ENCODE results near the gene H6PD. TPM values are rescaled to one million over a fixed set of nuclear protein-coding genes. Genes with fewer than 3 reads are reported as not detected.

Gene H6PD
- total RNA-seq, 1 donor from 2014 or later = 17.7 TPM

- no peak for DNase-seq
- intact Hi-C loops (cut with micrococcal nuclease) = no loop called here
- Mint-ChIP-seq H3K4me1 (peaks cover 2% of the 10 kb centered on the region), H3K4me3 (no peak overlapping the region), H3K36me3 (ENCODE audit: low read depth) (no peaks in the 10 kb centered on the region), H3K27me3 (peaks cover 11% of the 10 kb centered on the region), H3K9me3 (no peaks in the 10 kb centered on the region), H3K27ac (no peak overlapping the region)
Measured at GRCh38 chr1:9224664-9225410, 9.7 kb upstream of the H6PD start.

GRCh38 chr1:9225411-9225785, 9.2 kb upstream of the H6PD start:
- no peak for DNase-seq
- no peak overlapping the region for H3K4me3 Mint-ChIP-seq
- H3K36me3 Mint-ChIP-seq (ENCODE audit: low read depth) = no peaks in the 10 kb centered on the region
- no peak overlapping the region for H3K27ac Mint-ChIP-seq
- no peaks in the 10 kb centered on the region for H3K9me3 Mint-ChIP-seq
- peaks cover 2% of the 10 kb centered on the region for H3K4me1 Mint-ChIP-seq
- intact Hi-C loops (cut with micrococcal nuclease) = no loop called here
- peaks cover 7% of the 10 kb centered on the region for H3K27me3 Mint-ChIP-seq

- no peaks in the 10 kb centered on the region for H3K36me3 Mint-ChIP-seq (ENCODE audit: low read depth)
- no peak for DNase-seq
- peaks cover 8% of the 10 kb centered on the region for H3K4me1 Mint-ChIP-seq
- no peak overlapping the region for H3K27ac Mint-ChIP-seq
- peaks cover 6% of the 10 kb centered on the region for H3K27me3 Mint-ChIP-seq
- intact Hi-C loops (cut with micrococcal nuclease) = no loop called here
- H3K4me3 Mint-ChIP-seq = no peak overlapping the region
- H3K9me3 Mint-ChIP-seq = no peaks in the 10 kb centered on the region
Measured at GRCh38 chr1:9228609-9229008, 6.0 kb upstream of the H6PD start.

- intact Hi-C loops (cut with micrococcal nuclease) = no loop called here
- no peak for DNase-seq
Measured at GRCh38 chr1:9229549-9229948, 5.0 kb upstream of the H6PD start.

GRCh38 chr1:9230869-9231533, 3.6 kb upstream of the H6PD start:
- H3K36me3 Mint-ChIP-seq (ENCODE audit: low read depth) = no peaks in the 10 kb centered on the region
- intact Hi-C loops (cut with micrococcal nuclease) = loop anchor here (5.0 kb wide), 2 partner anchors 34 to 49 kb away; no protein-coding TSS in a partner anchor
- H3K27me3 Mint-ChIP-seq = peaks cover 4% of the 10 kb centered on the region
- no peak overlapping the region for H3K27ac Mint-ChIP-seq
- no peak for DNase-seq
- peaks cover 16% of the 10 kb centered on the region for H3K4me1 Mint-ChIP-seq
- no peaks in the 10 kb centered on the region for H3K9me3 Mint-ChIP-seq
- H3K4me3 Mint-ChIP-seq = no peak overlapping the region

More at GRCh38 chr1:9229549-9229948, 5.0 kb upstream of the H6PD start:
- Mint-ChIP-seq H3K27ac (no peak overlapping the region), H3K4me1 (peaks cover 13% of the 10 kb centered on the region), H3K27me3 (peaks cover 6% of the 10 kb centered on the region), H3K36me3 (ENCODE audit: low read depth) (no peaks in the 10 kb centered on the region), H3K9me3 (no peaks in the 10 kb centered on the region), H3K4me3 (no peak overlapping the region)

GRCh38 chr1:9231648-9232332, 2.8 kb upstream of the H6PD start:
- no peak overlapping the region for H3K4me3 Mint-ChIP-seq
- no peaks in the 10 kb centered on the region for H3K9me3 Mint-ChIP-seq
- peaks cover 19% of the 10 kb centered on the region for H3K4me1 Mint-ChIP-seq
- H3K36me3 Mint-ChIP-seq (ENCODE audit: low read depth) = peaks cover 3% of the 10 kb centered on the region
- intact Hi-C loops (cut with micrococcal nuclease) = loop anchor here (5.0 kb wide), 2 partner anchors 34 to 49 kb away; no protein-coding TSS in a partner anchor
- DNase-seq = no peak
- no peak overlapping the region for H3K27ac Mint-ChIP-seq
- peaks cover 2% of the 10 kb centered on the region for H3K27me3 Mint-ChIP-seq

GRCh38 chr1:9233241-9233941, 1.2 kb upstream of the H6PD start:
- Mint-ChIP-seq H3K4me1 (peaks cover 30% of the 10 kb centered on the region), H3K36me3 (ENCODE audit: low read depth) (peaks cover 13% of the 10 kb centered on the region), H3K9me3 (no peaks in the 10 kb centered on the region), H3K27ac (no peak overlapping the region), H3K27me3 (no peaks in the 10 kb centered on the region), H3K4me3 (peak overlapping the region; percentile 37)
- intact Hi-C loops (cut with micrococcal nuclease) = loop anchor here (5.0 kb wide), 2 partner anchors 36 to 51 kb away; no protein-coding TSS in a partner anchor
- DNase-seq = no peak

- Mint-ChIP-seq H3K4me3 (peak overlapping the region; percentile 90), H3K27me3 (no peaks in the 10 kb centered on the region), H3K9me3 (no peaks in the 10 kb centered on the region), H3K4me1 (peaks cover 32% of the 10 kb centered on the region), H3K27ac (peak overlapping the region; percentile 93), H3K36me3 (ENCODE audit: low read depth) (peaks cover 16% of the 10 kb centered on the region)
- no peak for DNase-seq
- intact Hi-C loops (cut with micrococcal nuclease) = loop anchor here (5.0 kb wide), 2 partner anchors 37 to 52 kb away; no protein-coding TSS in a partner anchor
Measured at GRCh38 chr1:9233942-9234222, 692 bp upstream of the H6PD start.

GRCh38 chr1:9235096-9235459, 504 bp downstream of the H6PD start:
- peak overlapping the region; percentile 88 for H3K4me3 Mint-ChIP-seq
- no peak for DNase-seq
- no peaks in the 10 kb centered on the region for H3K27me3 Mint-ChIP-seq
- peaks cover 18% of the 10 kb centered on the region for H3K36me3 Mint-ChIP-seq (ENCODE audit: low read depth)
- intact Hi-C loops (cut with micrococcal nuclease) = no loop called here
- peak overlapping the region; percentile 90 for H3K27ac Mint-ChIP-seq
- no peaks in the 10 kb centered on the region for H3K9me3 Mint-ChIP-seq
- H3K4me1 Mint-ChIP-seq = peaks cover 43% of the 10 kb centered on the region

GRCh38 chr1:9235560-9235959, 986 bp downstream of the H6PD start:
- DNase-seq = peak; percentile 63
- H3K27me3 Mint-ChIP-seq = no peaks in the 10 kb centered on the region
- H3K36me3 Mint-ChIP-seq (ENCODE audit: low read depth) = peaks cover 21% of the 10 kb centered on the region
- peak overlapping the region; percentile 88 for H3K4me3 Mint-ChIP-seq
- no peaks in the 10 kb centered on the region for H3K9me3 Mint-ChIP-seq
- H3K4me1 Mint-ChIP-seq = peaks cover 47% of the 10 kb centered on the region
- intact Hi-C loops (cut with micrococcal nuclease) = no loop called here
- peak overlapping the region; percentile 90 for H3K27ac Mint-ChIP-seq

- Mint-ChIP-seq H3K36me3 (ENCODE audit: low read depth) (peaks cover 25% of the 10 kb centered on the region), H3K9me3 (no peaks in the 10 kb centered on the region), H3K4me1 (peaks cover 54% of the 10 kb centered on the region), H3K27ac (no peak overlapping the region), H3K4me3 (peak overlapping the region; percentile 53), H3K27me3 (no peaks in the 10 kb centered on the region)
- no peak for DNase-seq
- intact Hi-C loops (cut with micrococcal nuclease) = no loop called here
Measured at GRCh38 chr1:9238134-9238533, 3.6 kb downstream of the H6PD start.

- Mint-ChIP-seq H3K4me1 (peaks cover 58% of the 10 kb centered on the region), H3K27ac (peak overlapping the region; percentile 4), H3K9me3 (no peaks in the 10 kb centered on the region), H3K4me3 (peak overlapping the region; percentile 53), H3K27me3 (no peaks in the 10 kb centered on the region), H3K36me3 (ENCODE audit: low read depth) (peaks cover 25% of the 10 kb centered on the region)
- intact Hi-C loops (cut with micrococcal nuclease) = no loop called here
- no peak for DNase-seq
Measured at GRCh38 chr1:9238550-9238949, 4.0 kb downstream of the H6PD start.

GRCh38 chr1:9239622-9240401, 5.2 kb downstream of the H6PD start:
- H3K36me3 Mint-ChIP-seq (ENCODE audit: low read depth) = peaks cover 25% of the 10 kb centered on the region
- intact Hi-C loops (cut with micrococcal nuclease) = no loop called here
- H3K4me3 Mint-ChIP-seq = peak overlapping the region; percentile 78
- H3K4me1 Mint-ChIP-seq = peaks cover 64% of the 10 kb centered on the region
- peak overlapping the region; percentile 84 for H3K27ac Mint-ChIP-seq
- peak; percentile 89 for DNase-seq
- H3K27me3 Mint-ChIP-seq = no peaks in the 10 kb centered on the region
- no peaks in the 10 kb centered on the region for H3K9me3 Mint-ChIP-seq
